ENCODE measurements around the gene SNX5. TPM values are rescaled to one million over a fixed set of nuclear protein-coding genes. Genes with fewer than 3 reads are reported as not detected.

Gene SNX5
- total RNA-seq, 2 experiments from 2014 or later = 58.3 to 60.3 TPM

- H3K27me3 ChIP-seq (ENCODE audit: control insufficient read depth in 1 of 2, insufficient read depth in 2 of 2, low read length in 2 of 2) = no peaks in the 10 kb centered on the region
- DNase-seq (no peak), ATAC-seq (ENCODE audit: poor library complexity) (no peak)
- POLR2A ChIA-PET = no interaction called here
- Mint-ChIP-seq H3K4me1 (ENCODE audit: low read depth) (peaks cover 11% of the 10 kb centered on the region), H3K4me3 (no peak overlapping the region), H3K36me3 (ENCODE audit: low read depth) (peaks cover 51% of the 10 kb centered on the region), H3K27me3 (no peaks in the 10 kb centered on the region), H3K27ac (peak overlapping the region; percentile 17), H3K9me3 (no peaks in the 10 kb centered on the region)
- intact Hi-C loops (cut with DNase I, micrococcal nuclease) = no loop called here
- TF ChIP-seq CTCF (IDR thresholded peaks at IDR 0.05) = no peak
- no peaks in the 10 kb centered on the region for H3K9me3 ChIP-seq (ENCODE audit: control insufficient read depth in 1 of 2, insufficient read depth in 1 of 2, low read length in 2 of 2)
- CTCF ChIA-PET = no interaction called here
- H3K4me3 ChIP-seq (ENCODE audit: low read length) = no peak overlapping the region
- peaks cover 36% of the 10 kb centered on the region for H3K36me3 ChIP-seq (ENCODE audit: insufficient read depth, low read length)
- no peak overlapping the region for H3K27ac ChIP-seq (ENCODE audit: low read depth in 1 of 2, low read length in 2 of 2)
- H3K4me1 ChIP-seq (ENCODE audit: insufficient read depth, low read length) = peaks cover 12% of the 10 kb centered on the region
Observed at GRCh38 chr20:17940224-17940971, 28.2 kb downstream of the SNX5 start.

- H3K27ac ChIP-seq (ENCODE audit: low read depth in 1 of 2, low read length in 2 of 2) = no peak overlapping the region
- CTCF ChIA-PET = interaction anchor here (1.1 to 1.4 kb wide), 5 partner anchors 9 to 403 kb away, joined by 4 to 6 read pairs (median 5); partner anchors contain the start of gene RRBP1
- no peak for DNase-seq
- TF ChIP-seq CTCF (IDR thresholded peaks at IDR 0.05) = no peak
- Mint-ChIP-seq H3K4me1 (ENCODE audit: low read depth) (peaks cover 11% of the 10 kb centered on the region), H3K9me3 (no peaks in the 10 kb centered on the region), H3K4me3 (no peak overlapping the region), H3K36me3 (ENCODE audit: low read depth) (peaks cover 44% of the 10 kb centered on the region), H3K27me3 (no peaks in the 10 kb centered on the region), H3K27ac (no peak overlapping the region)
- no peaks in the 10 kb centered on the region for H3K9me3 ChIP-seq (ENCODE audit: control insufficient read depth in 1 of 2, insufficient read depth in 1 of 2, low read length in 2 of 2)
- intact Hi-C loops (cut with DNase I, micrococcal nuclease) = loop anchor here in 1 of 2 experiments (1.0 to 2.0 kb wide), 2 partner anchors 259 to 402 kb away; no protein-coding TSS in a partner anchor
- ATAC-seq (ENCODE audit: poor library complexity) = no peak
- H3K27me3 ChIP-seq (ENCODE audit: control insufficient read depth in 1 of 2, insufficient read depth in 2 of 2, low read length in 2 of 2) = no peaks in the 10 kb centered on the region
- POLR2A ChIA-PET = interaction anchor here (0.8 to 3.0 kb wide), 3 partner anchors 26 to 257 kb away, joined by 4 to 11 read pairs (median 11); partner anchors contain the start of gene RRBP1
- peaks cover 12% of the 10 kb centered on the region for H3K4me1 ChIP-seq (ENCODE audit: insufficient read depth, low read length)
- no peak overlapping the region for H3K4me3 ChIP-seq (ENCODE audit: low read length)
- H3K36me3 ChIP-seq (ENCODE audit: insufficient read depth, low read length) = peaks cover 29% of the 10 kb centered on the region
Observed at GRCh38 chr20:17939622-17940223, 28.9 kb downstream of the SNX5 start.

- intact Hi-C loops (cut with DNase I, micrococcal nuclease) = loop anchor here in 1 of 2 experiments (1.0 to 2.0 kb wide), 2 partner anchors 258 to 402 kb away; no protein-coding TSS in a partner anchor
- peaks cover 38% of the 10 kb centered on the region for H3K36me3 Mint-ChIP-seq (ENCODE audit: low read depth)
- H3K9me3 Mint-ChIP-seq = no peaks in the 10 kb centered on the region
- Histone ChIP-seq H3K9me3 (ENCODE audit: control insufficient read depth in 1 of 2, insufficient read depth in 1 of 2, low read length in 2 of 2) (no peaks in the 10 kb centered on the region), H3K36me3 (ENCODE audit: insufficient read depth, low read length) (peaks cover 27% of the 10 kb centered on the region), H3K4me1 (ENCODE audit: insufficient read depth, low read length) (peaks cover 12% of the 10 kb centered on the region), H3K27ac (ENCODE audit: low read depth in 1 of 2, low read length in 2 of 2) (no peak overlapping the region), H3K4me3 (ENCODE audit: low read length) (no peak overlapping the region), H3K27me3 (ENCODE audit: control insufficient read depth in 1 of 2, insufficient read depth in 2 of 2, low read length in 2 of 2) (no peaks in the 10 kb centered on the region)
- H3K27ac Mint-ChIP-seq = peak overlapping the region; percentile 35
- TF ChIP-seq CTCF (IDR thresholded peaks at IDR 0.05) = peak; percentile 78
- H3K27me3 Mint-ChIP-seq = no peaks in the 10 kb centered on the region
- peak; percentile 97 for ATAC-seq (ENCODE audit: poor library complexity)
- no peak overlapping the region for H3K4me3 Mint-ChIP-seq
- POLR2A ChIA-PET = interaction anchor here (0.8 to 3.0 kb wide), 3 partner anchors 27 to 257 kb away, joined by 4 to 11 read pairs (median 11); partner anchors contain the start of gene RRBP1
- H3K4me1 Mint-ChIP-seq (ENCODE audit: low read depth) = peaks cover 11% of the 10 kb centered on the region
- CTCF ChIA-PET = interaction anchor here (0.7 to 1.4 kb wide), 7 partner anchors 10 to 402 kb away, joined by 3 to 6 read pairs (median 5); partner anchors contain the start of gene RRBP1
- peak; percentile 20 to 76 (median 37) for DNase-seq
Observed at GRCh38 chr20:17938871-17939619, 29.5 kb downstream of the SNX5 start.
